Endodermal cell (in vitro differentiated cells): ENCODE measurements around the gene C20orf96. TPM values are rescaled to one million over a fixed set of nuclear protein-coding genes. Genes with fewer than 3 reads are reported as not detected.

Experiments
- DNase-seq: peaks from one replicate; pipeline ENCODE4 v3.0.0-alpha.2; 2017
- H3K27ac ChIP-seq: 2 replicates; pipeline ENCODE4 v1.5.1; 2013; ENCODE audit warnings: mild to moderate bottlenecking, low read depth, low read length, moderate library complexity
- H3K27me3 ChIP-seq: 2 replicates; pipeline ENCODE4 v1.6.1; 2013; ENCODE audit warnings: mild to moderate bottlenecking, low read length, moderate library complexity; ENCODE audit not compliant: insufficient read depth, control insufficient read depth, poor library complexity, severe bottlenecking
- H3K36me3 ChIP-seq: 2 replicates; pipeline ENCODE4 v1.7.0; 2013; ENCODE audit warnings: mild to moderate bottlenecking, low read length, moderate library complexity; ENCODE audit not compliant: control insufficient read depth, insufficient read depth
- H3K4me1 ChIP-seq: one replicate; pipeline ENCODE4 v1.7.0; 2013; ENCODE audit warnings: low read length; ENCODE audit not compliant: control insufficient read depth, insufficient read depth
- H3K4me3 ChIP-seq: 2 replicates; pipeline ENCODE4 v1.5.1; 2013; ENCODE audit warnings: mild to moderate bottlenecking, low read length, moderate library complexity
- H3K9ac ChIP-seq: 2 replicates; pipeline ENCODE4 v1.6.1; 2013; ENCODE audit warnings: mild to moderate bottlenecking, low read length, moderate library complexity; ENCODE audit not compliant: poor library complexity, severe bottlenecking; ENCODE audit errors: extremely low read depth
- H3K9me3 ChIP-seq: 2 replicates; pipeline ENCODE4 v1.6.1; 2013; ENCODE audit warnings: mild to moderate bottlenecking, low read length, moderate library complexity; ENCODE audit not compliant: control insufficient read depth
- H3K27ac Mint-ChIP-seq: 2 replicates; pipeline ENCODE4 v1.8.0; 2020; ENCODE audit warnings: mixed read lengths
- H3K27me3 Mint-ChIP-seq: 2 replicates; pipeline ENCODE4 v1.8.0; 2021; ENCODE audit warnings: mild to moderate bottlenecking, mixed read lengths; ENCODE audit not compliant: insufficient read depth
- H3K36me3 Mint-ChIP-seq: 2 replicates; pipeline ENCODE4 v1.8.0; 2020; ENCODE audit warnings: low read depth, mixed read lengths
- H3K4me1 Mint-ChIP-seq: 2 replicates; pipeline ENCODE4 v1.8.0; 2020; ENCODE audit warnings: mixed read lengths
- H3K4me3 Mint-ChIP-seq: 2 replicates; pipeline ENCODE4 v1.8.0; 2020; ENCODE audit warnings: mild to moderate bottlenecking, moderate library complexity, mixed read lengths
- H3K9me3 Mint-ChIP-seq: 2 replicates; pipeline ENCODE4 v1.8.0; 2020; ENCODE audit warnings: mild to moderate bottlenecking, mixed read lengths
- WGBS, 2 experiments: methylation state at CpG; one replicate each; pipeline versions ENCODE4 v1.1.5 to v1.1.7; 2013; ENCODE audit warnings: missing lambda C conversion rate in 2 of 2, mixed read lengths in 1 of 2; ENCODE audit not compliant: insufficient coverage in 1 of 2, insufficient read length in 1 of 2; 5-methylcytosine and 5-hydroxymethylcytosine counted together
- total RNA-seq, 2 donors: library from RNA; stranded (reverse); fragmentation: NEBNext Ultra II Directional in 1 of 2; extraction: Animal tissue kit (Norgen Biotek cat#: 25700) in 1 of 2; gene quantifications; 2 replicates in 1 of 2; 3 replicates in 1 of 2; pipeline ENCODE4 v1.2.1, GENCODE V29; 2021
- TF ChIP-seq, protein P1 (sequence below): fragments of 200-600 bp; sonication (generic); conservative IDR thresholded peaks from 2 replicates; pipeline ENCODE4 v1.5.0; 2021; ENCODE audit warnings: antibody characterized with exemption, mild to moderate bottlenecking

Gene C20orf96
- total RNA-seq, 2 donors from 2014 or later = 21.8 to 29.4 TPM

- no peak overlapping the region for H3K27ac ChIP-seq
- TF ChIP-seq, protein P1, sequence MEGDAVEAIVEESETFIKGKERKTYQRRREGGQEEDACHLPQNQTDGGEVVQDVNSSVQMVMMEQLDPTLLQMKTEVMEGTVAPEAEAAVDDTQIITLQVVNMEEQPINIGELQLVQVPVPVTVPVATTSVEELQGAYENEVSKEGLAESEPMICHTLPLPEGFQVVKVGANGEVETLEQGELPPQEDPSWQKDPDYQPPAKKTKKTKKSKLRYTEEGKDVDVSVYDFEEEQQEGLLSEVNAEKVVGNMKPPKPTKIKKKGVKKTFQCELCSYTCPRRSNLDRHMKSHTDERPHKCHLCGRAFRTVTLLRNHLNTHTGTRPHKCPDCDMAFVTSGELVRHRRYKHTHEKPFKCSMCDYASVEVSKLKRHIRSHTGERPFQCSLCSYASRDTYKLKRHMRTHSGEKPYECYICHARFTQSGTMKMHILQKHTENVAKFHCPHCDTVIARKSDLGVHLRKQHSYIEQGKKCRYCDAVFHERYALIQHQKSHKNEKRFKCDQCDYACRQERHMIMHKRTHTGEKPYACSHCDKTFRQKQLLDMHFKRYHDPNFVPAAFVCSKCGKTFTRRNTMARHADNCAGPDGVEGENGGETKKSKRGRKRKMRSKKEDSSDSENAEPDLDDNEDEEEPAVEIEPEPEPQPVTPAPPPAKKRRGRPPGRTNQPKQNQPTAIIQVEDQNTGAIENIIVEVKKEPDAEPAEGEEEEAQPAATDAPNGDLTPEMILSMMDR = no peak
Measured at GRCh38 chr20:237929-238328, 52.6 kb downstream of the C20orf96 start.

DNA sequence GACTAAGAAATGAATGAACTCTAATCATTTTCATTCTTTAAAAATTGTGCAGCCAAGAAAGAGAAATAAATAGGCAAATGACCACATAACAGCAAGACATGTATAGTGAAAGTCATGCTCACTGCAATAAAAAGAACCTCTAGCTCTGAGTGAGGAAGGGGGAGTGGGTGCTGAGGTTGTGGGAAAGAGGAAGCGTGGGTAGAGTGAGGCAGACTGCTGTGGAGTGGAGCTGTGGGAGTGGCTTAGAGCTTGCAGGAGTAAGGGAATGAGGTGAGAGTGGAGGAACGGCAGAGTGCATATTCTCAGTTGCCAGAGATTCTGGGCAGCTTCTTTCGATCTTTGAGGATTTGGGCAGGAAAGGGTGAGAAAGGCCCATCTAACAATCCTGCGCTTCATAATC is 53.1 kb downstream of the C20orf96 start:
- no peak for DNase-seq
- Mint-ChIP-seq H3K4me3 (no peak overlapping the region), H3K4me1 (no peaks in the 10 kb centered on the region), H3K27me3 (peaks cover 67% of the 10 kb centered on the region), H3K36me3 (no peaks in the 10 kb centered on the region), H3K27ac (no peak overlapping the region), H3K9me3 (no peaks in the 10 kb centered on the region)
- Histone ChIP-seq H3K4me3 (no peak overlapping the region), H3K36me3 (no peaks in the 10 kb centered on the region), H3K27ac (no peak overlapping the region), H3K4me1 (no peaks in the 10 kb centered on the region), H3K9ac (no peak overlapping the region), H3K27me3 (peaks cover 8% of the 10 kb centered on the region), H3K9me3 (no peaks in the 10 kb centered on the region)
- TF ChIP-seq, protein P1 = no peak
- 60 to 93% methylated on average over 3 to 4 of the region's 4 CpGs for WGBS, 2 experiments

More at GRCh38 chr20:237929-238328, 52.6 kb downstream of the C20orf96 start:
- Histone ChIP-seq H3K9me3 (no peaks in the 10 kb centered on the region), H3K36me3 (no peaks in the 10 kb centered on the region), H3K27me3 (peaks cover 12% of the 10 kb centered on the region), H3K4me1 (no peaks in the 10 kb centered on the region), H3K9ac (no peak overlapping the region), H3K4me3 (no peak overlapping the region)
- H3K36me3 Mint-ChIP-seq = no peaks in the 10 kb centered on the region
- WGBS, 2 experiments = 84 to 86% methylated on average over 3 of the region's 3 CpGs
- no peak overlapping the region for H3K4me3 Mint-ChIP-seq
- no peak overlapping the region for H3K27ac Mint-ChIP-seq
- no peak for DNase-seq
- H3K27me3 Mint-ChIP-seq = peaks cover 67% of the 10 kb centered on the region
- H3K9me3 Mint-ChIP-seq = no peaks in the 10 kb centered on the region
- H3K4me1 Mint-ChIP-seq = no peaks in the 10 kb centered on the region

GRCh38 chr20:235891-236290 is 54.7 kb downstream of the C20orf96 start:
- peaks cover 68% of the 10 kb centered on the region for H3K27me3 Mint-ChIP-seq
- H3K27me3 ChIP-seq = no peaks in the 10 kb centered on the region
- H3K27ac ChIP-seq = no peak overlapping the region
- TF ChIP-seq, protein P1 = no peak
- H3K4me1 Mint-ChIP-seq = no peaks in the 10 kb centered on the region
- H3K9me3 ChIP-seq = no peaks in the 10 kb centered on the region
- no peaks in the 10 kb centered on the region for H3K36me3 ChIP-seq
- H3K4me3 Mint-ChIP-seq = no peak overlapping the region
- no peaks in the 10 kb centered on the region for H3K4me1 ChIP-seq
- H3K27ac Mint-ChIP-seq = no peak overlapping the region
- H3K9me3 Mint-ChIP-seq = no peaks in the 10 kb centered on the region
- WGBS, 2 experiments = 65% methylated on average over 1 of the region's 1 CpG; no CpG with 5 or more reads in 1 of the 2 experiments
- H3K36me3 Mint-ChIP-seq = no peaks in the 10 kb centered on the region
- no peak for DNase-seq
- no peak overlapping the region for H3K9ac ChIP-seq
- H3K4me3 ChIP-seq = no peak overlapping the region
